ENCODE measurements around the gene SGMS1.
"Not testable (repeated sequence)": the region's sequence is repeated elsewhere in the genome, so short reads cannot be mapped to it uniquely, and the experiment has no call there.

Gene SGMS1

GRCh38 chr10:50381642-50382041, 242.1 kb downstream of the SGMS1 start:
- DNase-seq (ENCODE audit: low read depth in 2 of 2, low spot score in 1 of 2), result no peak

GRCh38 chr10:50379616-50380015, 244.1 kb downstream of the SGMS1 start:
- no peak for DNase-seq (ENCODE audit: low read depth in 2 of 2, low spot score in 1 of 2)

- DNase-seq (ENCODE audit: low read depth in 2 of 2, low spot score in 1 of 2), result no peak
These were observed 248.0 kb downstream of the SGMS1 start for GRCh38 chr10:50375745-50376144.

- no peak for DNase-seq (ENCODE audit: low read depth in 2 of 2, low spot score in 1 of 2)
These were observed 248.7 kb downstream of the SGMS1 start for GRCh38 chr10:50375051-50375452.

- DNase-seq (ENCODE audit: low read depth in 2 of 2, low spot score in 1 of 2), result no peak
These were observed 249.8 kb downstream of the SGMS1 start for GRCh38 chr10:50373821-50374501.

GRCh38 chr10:50369931-50370330, 253.8 kb downstream of the SGMS1 start:
- DNase-seq (ENCODE audit: low read depth in 2 of 2, low spot score in 1 of 2), result no peak

GRCh38 chr10:50367732-50368131, 256.0 kb downstream of the SGMS1 start:
- DNase-seq (ENCODE audit: low read depth in 2 of 2, low spot score in 1 of 2), result no peak

- not testable (repeated sequence) for DNase-seq (ENCODE audit: low read depth in 2 of 2, low spot score in 1 of 2)
These were observed 257.3 kb downstream of the SGMS1 start for GRCh38 chr10:50366421-50366820.

GRCh38 chr10:50364730-50365129, 259.0 kb downstream of the SGMS1 start:
- DNase-seq (ENCODE audit: low read depth in 2 of 2, low spot score in 1 of 2), result not testable (repeated sequence)

- no peak for DNase-seq (ENCODE audit: low read depth in 2 of 2, low spot score in 1 of 2)
These were observed 261.1 kb downstream of the SGMS1 start for GRCh38 chr10:50362547-50363125.

- DNase-seq (ENCODE audit: low read depth in 2 of 2, low spot score in 1 of 2), result no peak
These were observed 261.8 kb downstream of the SGMS1 start for GRCh38 chr10:50361946-50362345.

- no peak for DNase-seq (ENCODE audit: low read depth in 2 of 2, low spot score in 1 of 2)
These were observed 263.5 kb downstream of the SGMS1 start for GRCh38 chr10:50360077-50360850.

GRCh38 chr10:50358925-50359687, 264.6 kb downstream of the SGMS1 start:
- DNase-seq (ENCODE audit: low read depth in 2 of 2, low spot score in 1 of 2), result no peak

- DNase-seq (ENCODE audit: low read depth in 2 of 2, low spot score in 1 of 2), result no peak
These were observed 265.3 kb downstream of the SGMS1 start for GRCh38 chr10:50358411-50358810.

GRCh38 chr10:50356481-50356832, 267.3 kb downstream of the SGMS1 start:
- DNase-seq (ENCODE audit: low read depth in 2 of 2, low spot score in 1 of 2), result not testable (repeated sequence)

- DNase-seq (ENCODE audit: low read depth in 2 of 2, low spot score in 1 of 2), result not testable (repeated sequence)
These were observed 267.9 kb downstream of the SGMS1 start for GRCh38 chr10:50355693-50356480.

- no peak for DNase-seq (ENCODE audit: low read depth in 2 of 2, low spot score in 1 of 2)
These were observed 272.1 kb downstream of the SGMS1 start for GRCh38 chr10:50351483-50352146.

GRCh38 chr10:50350366-50350765, 273.4 kb downstream of the SGMS1 start:
- DNase-seq (ENCODE audit: low read depth in 2 of 2, low spot score in 1 of 2), result no peak

- DNase-seq (ENCODE audit: low read depth in 2 of 2, low spot score in 1 of 2), result no peak
These were observed 274.2 kb downstream of the SGMS1 start for GRCh38 chr10:50349554-50349953.

GRCh38 chr10:50347394-50347802, 276.4 kb downstream of the SGMS1 start:
- DNase-seq (ENCODE audit: low read depth in 2 of 2, low spot score in 1 of 2), result no peak
